Activated T-helper 1 cell treated with anti-CD3 and anti-CD28 coated beads, Interleukin-12 subunit alpha, Interleukin-12 subunit beta, Interleukin-2, Interleukin-4 antibody, amounts not matched to agents 30 ng/mL and 10 ng/mL and 1 ng/mL, durations not matched to agents 14 hours and 24 hours and 36 hours (primary cell): ENCODE measurements around the gene IL22RA2. TPM values are rescaled to one million over a fixed set of nuclear protein-coding genes. Genes with fewer than 3 reads are reported as not detected.
"Not testable (repeated sequence)": the region's sequence is repeated elsewhere in the genome, so short reads cannot be mapped to it uniquely, and the experiment has no call there.

Experiments
- DNase-seq: peaks from one replicate; pipeline ENCODE4 v3.0.0; 2021; ENCODE audit warnings: low spot score
- H3K27ac Mint-ChIP-seq: one replicate; pipeline ENCODE4 v1.8.0; 2021; ENCODE audit warnings: mild to moderate bottlenecking, mixed read lengths
- H3K27me3 Mint-ChIP-seq: one replicate; pipeline ENCODE4 v1.8.0; 2022; ENCODE audit warnings: mild to moderate bottlenecking, moderate library complexity, mixed read lengths; ENCODE audit not compliant: insufficient read depth
- H3K36me3 Mint-ChIP-seq: one replicate; pipeline ENCODE4 v1.8.0; 2021; ENCODE audit warnings: low read depth, mixed read lengths
- H3K4me1 Mint-ChIP-seq: one replicate; pipeline ENCODE4 v1.8.0; 2021; ENCODE audit warnings: low read depth, mixed read lengths
- H3K4me3 Mint-ChIP-seq: one replicate; pipeline ENCODE4 v1.8.0; 2021; ENCODE audit warnings: mild to moderate bottlenecking, moderate library complexity, mixed read lengths
- H3K9me3 Mint-ChIP-seq: one replicate; pipeline ENCODE4 v1.8.0; 2021; ENCODE audit warnings: mixed read lengths
- intact Hi-C: fragments of 100-400 bp; cut with micrococcal nuclease; formaldehyde crosslinking; loops from one replicate; pipeline ENCODE4 v1.15.1; 2024
- total RNA-seq: library from RNA; stranded (reverse); gene quantifications from 2 replicates; pipeline ENCODE4 v1.2.3, GENCODE V29; 2022

IL22RA2 gene
- total RNA-seq, 1 donor from 2014 or later = not detected

GRCh38 chr6:137123078-137123477 is 50.4 kb downstream of the IL22RA2 start:
- peaks cover 19% of the 10 kb centered on the region for H3K9me3 Mint-ChIP-seq

DNA sequence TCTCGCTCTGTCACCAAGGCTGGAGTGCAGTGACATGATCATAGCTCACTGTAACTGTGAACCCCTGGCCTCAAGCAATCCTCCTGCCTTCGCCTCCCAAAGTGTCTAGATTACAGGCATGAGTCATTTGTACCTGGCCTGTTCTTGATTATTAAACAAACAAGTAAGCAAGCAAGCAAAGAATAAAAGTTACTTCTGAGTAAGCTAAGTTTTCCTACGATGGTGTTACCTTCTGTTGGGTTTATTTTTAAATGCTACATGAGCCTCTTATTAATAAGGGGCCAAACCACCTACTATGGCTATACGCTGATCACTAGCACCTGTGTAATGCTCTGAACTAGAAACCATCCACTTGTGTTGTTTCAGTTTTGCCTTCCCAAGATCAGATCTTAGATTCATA is 50.8 kb downstream of the IL22RA2 start:
- Mint-ChIP-seq H3K4me3 (no peak overlapping the region), H3K27me3 (peaks cover 7% of the 10 kb centered on the region), H3K9me3 (peaks cover 24% of the 10 kb centered on the region), H3K27ac (no peak overlapping the region), H3K4me1 (peaks cover 18% of the 10 kb centered on the region), H3K36me3 (peaks cover 3% of the 10 kb centered on the region)
- intact Hi-C loops = no loop called here
- no peak for DNase-seq

More at GRCh38 chr6:137123078-137123477, 50.4 kb downstream of the IL22RA2 start:
- H3K27me3 Mint-ChIP-seq = peaks cover 7% of the 10 kb centered on the region
- DNase-seq = no peak
- intact Hi-C loops = no loop called here
- H3K4me3 Mint-ChIP-seq = no peak overlapping the region
- peaks cover 3% of the 10 kb centered on the region for H3K36me3 Mint-ChIP-seq
- no peak overlapping the region for H3K27ac Mint-ChIP-seq
- peaks cover 18% of the 10 kb centered on the region for H3K4me1 Mint-ChIP-seq

- H3K27me3 Mint-ChIP-seq = peaks cover 3% of the 10 kb centered on the region
- DNase-seq = no peak
- H3K4me3 Mint-ChIP-seq = no peak overlapping the region
- peaks cover 18% of the 10 kb centered on the region for H3K4me1 Mint-ChIP-seq
- intact Hi-C loops = no loop called here
- no peak overlapping the region for H3K27ac Mint-ChIP-seq
- peaks cover 3% of the 10 kb centered on the region for H3K36me3 Mint-ChIP-seq
- H3K9me3 Mint-ChIP-seq = peaks cover 29% of the 10 kb centered on the region
Measured at GRCh38 chr6:137121401-137121997, 51.9 kb downstream of the IL22RA2 start.

DNA sequence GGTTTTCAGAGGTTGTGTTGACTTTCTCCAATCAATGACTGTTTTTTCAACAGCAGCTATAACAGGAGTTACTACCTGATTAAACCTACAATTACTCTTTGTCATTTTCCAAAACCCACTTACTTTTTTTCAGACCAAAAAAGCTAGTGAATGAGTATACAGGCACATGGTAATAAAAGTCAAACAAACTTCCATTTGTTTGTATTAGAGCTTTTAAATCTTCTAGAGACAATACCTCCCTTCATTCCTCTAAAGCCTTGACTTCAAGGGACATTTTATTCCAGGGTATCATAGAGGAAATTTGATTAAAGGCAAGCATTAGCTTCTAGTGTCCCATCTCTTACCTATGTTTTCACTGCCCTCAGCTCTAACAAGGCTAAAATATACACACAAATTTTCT is 52.7 kb downstream of the IL22RA2 start:
- peaks cover 26% of the 10 kb centered on the region for H3K9me3 Mint-ChIP-seq
- no peaks in the 10 kb centered on the region for H3K27me3 Mint-ChIP-seq
- no peak overlapping the region for H3K4me3 Mint-ChIP-seq
- intact Hi-C loops = no loop called here
- peaks cover 18% of the 10 kb centered on the region for H3K4me1 Mint-ChIP-seq
- no peak for DNase-seq
- peaks cover 3% of the 10 kb centered on the region for H3K36me3 Mint-ChIP-seq
- H3K27ac Mint-ChIP-seq = no peak overlapping the region

GRCh38 chr6:137119196-137120104 is 54.0 kb downstream of the IL22RA2 start:
- Mint-ChIP-seq H3K9me3 (peaks cover 26% of the 10 kb centered on the region), H3K36me3 (peaks cover 3% of the 10 kb centered on the region), H3K27ac (no peak overlapping the region), H3K4me1 (peaks cover 18% of the 10 kb centered on the region), H3K27me3 (no peaks in the 10 kb centered on the region), H3K4me3 (no peak overlapping the region)
- no peak for DNase-seq
- intact Hi-C loops = no loop called here

GRCh38 chr6:137117581-137117980 is 55.9 kb downstream of the IL22RA2 start:
- no peak overlapping the region for H3K27ac Mint-ChIP-seq
- intact Hi-C loops = no loop called here
- peaks cover 23% of the 10 kb centered on the region for H3K9me3 Mint-ChIP-seq
- H3K36me3 Mint-ChIP-seq = peaks cover 2% of the 10 kb centered on the region
- peaks cover 3% of the 10 kb centered on the region for H3K27me3 Mint-ChIP-seq
- H3K4me3 Mint-ChIP-seq = no peak overlapping the region
- H3K4me1 Mint-ChIP-seq = peaks cover 17% of the 10 kb centered on the region
- no peak for DNase-seq

DNA sequence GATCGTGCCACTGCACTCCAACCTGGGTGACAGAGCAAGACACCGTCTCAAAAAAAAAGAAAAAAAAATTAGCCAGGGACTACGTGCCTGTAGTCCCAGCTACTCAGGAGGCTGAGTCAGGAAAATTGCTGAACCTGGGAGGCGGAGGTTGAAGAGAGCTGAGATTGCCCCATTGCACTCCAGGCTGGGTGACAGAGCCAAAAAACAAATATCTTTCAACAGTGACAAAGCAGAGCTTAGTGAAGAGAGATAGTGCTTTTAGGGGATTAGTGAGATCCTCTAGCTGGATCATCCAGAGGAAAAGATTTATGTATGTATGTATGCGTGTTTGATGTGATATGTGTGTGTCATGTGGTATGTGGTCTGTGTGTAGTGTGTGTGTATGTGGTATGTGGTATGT is 56.6 kb downstream of the IL22RA2 start:
- no peak overlapping the region for H3K4me3 Mint-ChIP-seq

DNA sequence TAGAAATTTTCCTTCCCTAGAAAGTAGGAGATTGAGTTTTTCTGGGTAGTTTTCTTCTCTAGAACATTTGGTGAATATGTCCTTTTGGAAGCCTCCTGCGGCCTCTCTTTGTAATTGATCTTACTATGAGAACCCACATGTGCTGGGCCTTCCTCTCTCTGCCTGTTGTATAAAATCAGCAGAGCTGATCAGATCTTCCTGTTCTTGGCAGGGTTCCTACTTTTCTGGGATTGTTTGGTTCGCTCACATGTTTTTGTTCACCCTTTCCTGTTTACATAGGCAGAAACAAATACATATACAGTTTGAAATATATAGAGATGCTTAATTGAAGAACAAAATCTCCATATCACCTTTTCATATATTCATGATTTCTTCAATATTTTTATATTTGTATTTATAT is 57.8 kb downstream of the IL22RA2 start:
- Mint-ChIP-seq H3K4me1 (no peaks in the 10 kb centered on the region), H3K36me3 (no peaks in the 10 kb centered on the region), H3K27me3 (peaks cover 3% of the 10 kb centered on the region), H3K4me3 (no peak overlapping the region), H3K9me3 (peaks cover 23% of the 10 kb centered on the region), H3K27ac (no peak overlapping the region)
- DNase-seq = no peak
- intact Hi-C loops = no loop called here

More for the DNA sequence above, 56.6 kb downstream of the IL22RA2 start:
- H3K9me3 Mint-ChIP-seq = peaks cover 23% of the 10 kb centered on the region
- H3K27me3 Mint-ChIP-seq = peaks cover 3% of the 10 kb centered on the region
- DNase-seq = no peak
- intact Hi-C loops = no loop called here
- H3K36me3 Mint-ChIP-seq = peaks cover 2% of the 10 kb centered on the region
- no peak overlapping the region for H3K27ac Mint-ChIP-seq
- peaks cover 9% of the 10 kb centered on the region for H3K4me1 Mint-ChIP-seq

- Mint-ChIP-seq H3K4me1 (no peaks in the 10 kb centered on the region), H3K27me3 (peaks cover 6% of the 10 kb centered on the region), H3K9me3 (peaks cover 18% of the 10 kb centered on the region), H3K36me3 (peaks cover 2% of the 10 kb centered on the region), H3K27ac (no peak overlapping the region), H3K4me3 (no peak overlapping the region)
- intact Hi-C loops = no loop called here
- no peak for DNase-seq
Measured at GRCh38 chr6:137112067-137112355, 61.4 kb downstream of the IL22RA2 start.

- intact Hi-C loops = no loop called here
- Mint-ChIP-seq H3K27ac (no peak overlapping the region), H3K4me1 (no peaks in the 10 kb centered on the region), H3K4me3 (no peak overlapping the region), H3K27me3 (peaks cover 6% of the 10 kb centered on the region), H3K9me3 (peaks cover 16% of the 10 kb centered on the region), H3K36me3 (peaks cover 2% of the 10 kb centered on the region)
- DNase-seq = no peak
Measured at GRCh38 chr6:137111296-137112066, 62.0 kb downstream of the IL22RA2 start.

DNA sequence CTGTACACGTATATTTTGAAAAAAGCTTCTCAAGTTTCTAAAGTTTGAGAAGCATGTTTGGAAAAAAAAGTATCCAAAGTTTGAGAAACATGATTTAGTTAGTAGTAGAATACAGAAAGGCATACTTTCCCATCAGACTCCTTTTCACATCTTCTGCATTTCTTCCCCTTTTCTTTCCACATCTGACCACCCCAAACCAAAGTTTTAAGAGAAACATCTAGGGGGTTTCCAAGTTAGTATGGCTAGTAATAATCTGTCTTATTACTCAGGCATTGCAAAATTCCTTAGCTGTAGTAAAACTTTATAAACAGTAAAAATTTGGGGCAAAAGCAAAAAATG is 65.7 kb downstream of the IL22RA2 start:
- intact Hi-C loops = no loop called here
- H3K4me1 Mint-ChIP-seq = peaks cover 25% of the 10 kb centered on the region
- peaks cover 38% of the 10 kb centered on the region for H3K9me3 Mint-ChIP-seq
- DNase-seq = no peak
- no peak overlapping the region for H3K27ac Mint-ChIP-seq
- H3K36me3 Mint-ChIP-seq = peaks cover 12% of the 10 kb centered on the region
- H3K4me3 Mint-ChIP-seq = no peak overlapping the region
- peaks cover 3% of the 10 kb centered on the region for H3K27me3 Mint-ChIP-seq

DNA sequence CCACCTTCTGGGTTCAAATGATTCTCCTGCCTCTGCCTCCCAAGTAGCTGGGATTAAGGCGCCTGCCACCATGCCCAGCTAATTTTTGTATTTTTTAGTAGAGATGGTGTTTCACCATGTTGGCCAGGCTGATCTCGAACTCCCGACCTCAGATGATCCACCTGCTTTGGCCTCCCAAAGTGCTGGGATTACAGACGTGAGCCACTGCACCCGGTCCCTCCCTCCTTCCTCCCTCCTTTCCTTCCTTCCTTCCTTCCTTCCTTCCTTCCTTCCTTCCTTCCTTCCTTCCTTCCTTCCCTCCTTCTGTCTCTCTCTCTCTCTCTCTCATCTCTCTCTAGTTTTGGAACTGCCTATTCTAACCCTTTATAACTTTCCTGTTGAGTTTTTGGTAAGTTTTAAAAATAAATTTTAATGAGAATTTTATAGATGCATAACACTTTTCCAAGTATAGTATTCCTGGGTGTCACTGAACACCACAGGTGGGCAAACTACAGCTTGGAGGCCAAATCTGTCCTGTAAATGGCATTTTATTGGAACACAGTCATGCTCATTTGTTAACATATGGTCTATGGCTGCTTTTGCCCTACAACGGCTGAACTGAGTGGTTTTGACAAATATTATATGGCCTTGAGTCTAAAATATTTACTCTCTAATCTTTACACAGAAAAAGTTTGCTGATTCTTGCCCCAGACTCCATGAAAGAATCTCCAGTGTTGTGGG is 66.2 kb downstream of the IL22RA2 start:
- H3K9me3 Mint-ChIP-seq = peaks cover 44% of the 10 kb centered on the region

More for the DNA sequence above, 66.2 kb downstream of the IL22RA2 start:
- H3K4me3 Mint-ChIP-seq, intact Hi-C loops, H3K27me3 Mint-ChIP-seq, DNase-seq, H3K27ac Mint-ChIP-seq: not testable (repeated sequence)
- Mint-ChIP-seq H3K36me3 (peaks cover 14% of the 10 kb centered on the region), H3K4me1 (peaks cover 30% of the 10 kb centered on the region)
